Duodenal mucosa (tissue), 2 donors: ENCODE measurements around the gene SEC22C.

Experiments
- H3K27ac ChIP-seq: one replicate; pipeline ENCODE4 v1.7.0; 2013; ENCODE audit warnings: low read depth, low read length
- H3K27me3 ChIP-seq, 2 donors: one replicate each; pipeline ENCODE4 v1.7.0; 2013; ENCODE audit warnings: low read length in 2 of 2, control low read depth in 1 of 2; ENCODE audit not compliant: insufficient read depth in 2 of 2, control insufficient read depth in 1 of 2
- H3K36me3 ChIP-seq, 2 donors: one replicate each; pipeline ENCODE4 v1.7.0; 2013; ENCODE audit warnings: low read length in 2 of 2, control low read depth in 1 of 2; ENCODE audit not compliant: insufficient read depth in 2 of 2, control insufficient read depth in 1 of 2
- H3K4me1 ChIP-seq, 2 donors: one replicate each; pipeline ENCODE4 v1.7.0; 2013; ENCODE audit warnings: low read length in 2 of 2, control low read depth in 1 of 2; ENCODE audit not compliant: insufficient read depth in 2 of 2, control insufficient read depth in 1 of 2
- H3K4me3 ChIP-seq, 2 donors: one replicate each; pipeline ENCODE4 v1.7.0; 2013; ENCODE audit warnings: low read length in 2 of 2, low read depth in 1 of 2
- H3K9ac ChIP-seq, 2 donors: one replicate each; pipeline ENCODE4 v1.7.0; 2013; ENCODE audit warnings: low read length in 2 of 2, low read depth in 1 of 2
- H3K9me3 ChIP-seq, 2 donors: one replicate each; pipeline ENCODE4 v1.7.0; 2013; ENCODE audit warnings: low read length in 2 of 2, control low read depth in 1 of 2; ENCODE audit not compliant: control insufficient read depth in 1 of 2

Gene SEC22C

GRCh38 chr3:42526616-42527367 lies 55.0 kb downstream of the SEC22C start:
- no peak overlapping the region for H3K9ac ChIP-seq
- no peak overlapping the region for H3K27ac ChIP-seq
- H3K27me3 ChIP-seq: no peaks in the 10 kb centered on the region
- no peak overlapping the region for H3K4me3 ChIP-seq
- H3K4me1 ChIP-seq: no peaks in the 10 kb centered on the region
- peaks cover 11 to 63% of the 10 kb centered on the region in 2 donors for H3K36me3 ChIP-seq
- H3K9me3 ChIP-seq: no peaks in the 10 kb centered on the region

DNA sequence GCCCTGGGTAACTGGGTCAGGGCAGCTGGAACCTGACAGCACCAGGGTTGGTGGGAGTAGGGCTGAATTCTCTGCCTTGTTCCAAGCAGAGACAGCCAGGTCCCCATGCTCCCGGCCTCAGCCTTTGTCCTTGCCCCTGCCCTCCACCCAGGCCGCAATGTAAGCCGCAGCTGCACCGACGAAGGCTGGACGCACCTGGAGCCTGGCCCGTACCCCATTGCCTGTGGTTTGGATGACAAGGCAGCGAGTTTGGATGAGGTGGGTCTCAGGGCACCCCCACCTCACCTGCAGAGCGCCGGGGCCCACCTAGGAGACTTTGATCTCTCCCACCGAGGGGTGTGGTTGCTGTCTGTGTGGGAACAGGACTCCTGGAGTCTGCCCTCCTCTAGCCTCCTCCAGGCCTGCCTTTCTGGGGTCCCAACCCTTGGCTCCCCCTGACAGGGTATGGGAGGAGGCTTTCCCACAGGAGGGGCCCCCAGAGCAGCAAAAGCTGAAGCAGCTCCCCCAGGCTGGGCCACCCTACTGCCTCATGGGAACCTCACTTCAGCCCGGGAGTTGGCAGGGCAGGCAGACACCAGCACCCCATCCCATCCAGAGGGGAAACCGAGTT lies 55.9 kb downstream of the SEC22C start:
- Histone ChIP-seq H3K9ac (no peak overlapping the region), H3K36me3 (peaks cover 11 to 58% of the 10 kb centered on the region in 2 donors), H3K4me1 (no peaks in the 10 kb centered on the region), H3K27ac (no peak overlapping the region), H3K27me3 (no peaks in the 10 kb centered on the region), H3K9me3 (no peaks in the 10 kb centered on the region), H3K4me3 (no peak overlapping the region)

DNA sequence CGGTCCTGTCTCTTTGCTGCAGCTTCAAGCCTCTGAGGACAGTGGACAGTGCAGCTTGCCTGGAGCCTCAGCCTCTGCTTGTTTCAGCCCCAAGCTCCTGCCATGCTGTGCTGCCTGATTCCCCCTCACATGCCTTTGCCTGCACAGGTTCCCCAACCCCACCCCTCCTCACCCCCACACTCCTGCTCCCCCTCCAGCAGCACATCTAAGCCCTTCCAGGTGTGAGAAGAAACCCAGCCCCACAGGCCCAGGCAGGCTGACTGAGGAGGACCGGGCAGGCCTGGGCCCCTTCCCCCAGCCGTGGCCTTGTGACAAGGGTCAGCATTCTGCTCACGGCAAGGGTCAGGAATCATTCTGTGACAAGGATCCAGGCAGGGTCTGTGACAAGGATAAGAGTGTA lies 56.6 kb downstream of the SEC22C start:
- no peak overlapping the region for H3K4me3 ChIP-seq
- peaks cover 11 to 63% of the 10 kb centered on the region in 2 donors for H3K36me3 ChIP-seq
- no peaks in the 10 kb centered on the region for H3K4me1 ChIP-seq
- no peak overlapping the region for H3K27ac ChIP-seq
- no peaks in the 10 kb centered on the region for H3K27me3 ChIP-seq
- H3K9me3 ChIP-seq: no peaks in the 10 kb centered on the region
- H3K9ac ChIP-seq: no peak overlapping the region

GRCh38 chr3:42524751-42525150 lies 57.0 kb downstream of the SEC22C start:
- H3K27ac ChIP-seq: no peak overlapping the region
- H3K9me3 ChIP-seq: no peaks in the 10 kb centered on the region
- H3K4me1 ChIP-seq: peaks cover under 1 to 1% of the 10 kb centered on the region in 2 donors
- H3K4me3 ChIP-seq: no peak overlapping the region
- H3K36me3 ChIP-seq: peaks cover 11 to 62% of the 10 kb centered on the region in 2 donors
- H3K27me3 ChIP-seq: no peaks in the 10 kb centered on the region
- no peak overlapping the region for H3K9ac ChIP-seq

- H3K9ac ChIP-seq: no peak overlapping the region
Measured at GRCh38 chr3:42520906-42521305, 60.9 kb downstream of the SEC22C start.

GRCh38 chr3:42520336-42520735 lies 61.4 kb downstream of the SEC22C start:
- peaks cover 33 to 38% of the 10 kb centered on the region in 2 donors for H3K4me1 ChIP-seq
- H3K36me3 ChIP-seq: peaks cover 0 to 33% of the 10 kb centered on the region in 2 donors
- H3K9me3 ChIP-seq: no peaks in the 10 kb centered on the region
- H3K27me3 ChIP-seq: no peaks in the 10 kb centered on the region
- H3K9ac ChIP-seq: no peak overlapping the region
- H3K27ac ChIP-seq: no peak overlapping the region
- no peak overlapping the region for H3K4me3 ChIP-seq

More at GRCh38 chr3:42520906-42521305, 60.9 kb downstream of the SEC22C start:
- H3K4me3 ChIP-seq: no peak overlapping the region
- peaks cover 28 to 32% of the 10 kb centered on the region in 2 donors for H3K4me1 ChIP-seq
- H3K9me3 ChIP-seq: no peaks in the 10 kb centered on the region
- H3K27me3 ChIP-seq: no peaks in the 10 kb centered on the region
- H3K36me3 ChIP-seq: peaks cover 0 to 38% of the 10 kb centered on the region in 2 donors
- no peak overlapping the region for H3K27ac ChIP-seq

- Histone ChIP-seq H3K9ac (no peak overlapping the region), H3K4me3 (no peak overlapping the region), H3K36me3 (peaks cover 0 to 29% of the 10 kb centered on the region in 2 donors), H3K4me1 (peaks cover 41 to 46% of the 10 kb centered on the region in 2 donors), H3K27ac (no peak overlapping the region), H3K9me3 (no peaks in the 10 kb centered on the region), H3K27me3 (no peaks in the 10 kb centered on the region)
Measured at GRCh38 chr3:42519568-42519962, 62.2 kb downstream of the SEC22C start.

DNA sequence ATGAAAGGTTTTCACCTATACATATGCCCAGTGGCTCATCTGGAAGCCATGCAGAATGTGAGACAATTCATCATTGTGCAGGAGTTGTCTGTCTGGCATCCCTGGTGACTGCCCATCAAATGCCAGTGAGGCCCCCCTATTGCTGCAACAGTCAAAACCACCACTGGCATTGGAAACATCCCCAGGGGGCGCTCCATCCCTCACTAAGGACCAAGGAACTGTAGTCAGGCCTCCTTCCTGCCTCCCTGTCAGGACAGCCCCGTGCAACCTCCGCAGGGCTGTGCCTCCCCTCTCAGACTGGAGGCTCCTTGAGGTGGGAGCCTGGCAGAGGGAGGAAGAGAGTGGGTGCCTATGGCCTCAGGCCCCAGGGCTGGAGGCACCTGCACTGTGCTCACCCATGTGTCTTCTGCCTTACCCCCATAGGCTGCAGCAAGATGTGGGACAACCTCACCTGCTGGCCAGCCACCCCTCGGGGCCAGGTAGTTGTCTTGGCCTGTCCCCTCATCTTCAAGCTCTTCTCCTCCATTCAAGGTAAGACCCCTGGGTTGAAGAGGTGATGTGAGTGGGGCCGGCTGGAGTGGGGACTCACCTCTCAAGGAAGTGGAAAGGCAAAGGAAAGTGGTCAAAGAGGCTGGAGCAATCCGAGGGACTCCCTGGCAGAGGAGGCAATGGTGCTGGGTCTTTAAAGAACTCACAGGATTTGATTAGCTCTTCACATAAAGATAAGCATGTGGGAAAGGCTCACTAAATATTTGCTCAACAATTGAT lies 62.8 kb downstream of the SEC22C start:
- Histone ChIP-seq H3K9ac (no peak overlapping the region), H3K4me1 (peaks cover 47 to 52% of the 10 kb centered on the region in 2 donors), H3K27me3 (no peaks in the 10 kb centered on the region), H3K36me3 (peaks cover 0 to 31% of the 10 kb centered on the region in 2 donors), H3K9me3 (no peaks in the 10 kb centered on the region), H3K27ac (no peak overlapping the region), H3K4me3 (no peak overlapping the region)

GRCh38 chr3:42517117-42517516 lies 64.7 kb downstream of the SEC22C start:
- Histone ChIP-seq H3K27ac (peak overlapping the region; percentile 77), H3K4me1 (peaks cover 52 to 60% of the 10 kb centered on the region in 2 donors), H3K9me3 (no peaks in the 10 kb centered on the region), H3K27me3 (no peaks in the 10 kb centered on the region), H3K36me3 (peaks cover 0 to 23% of the 10 kb centered on the region in 2 donors), H3K4me3 (peak overlapping the region in 1 of 2 donors; percentile 32), H3K9ac (peak overlapping the region in 1 of 2 donors; percentile 32)

- Histone ChIP-seq H3K27me3 (no peaks in the 10 kb centered on the region), H3K9ac (peak overlapping the region; percentile 7 to 57), H3K36me3 (peaks cover 0 to 27% of the 10 kb centered on the region in 2 donors), H3K4me1 (peaks cover 59 to 66% of the 10 kb centered on the region in 2 donors), H3K4me3 (no peak overlapping the region), H3K27ac (peak overlapping the region; percentile 77), H3K9me3 (no peaks in the 10 kb centered on the region)
Measured at GRCh38 chr3:42516443-42516842, 65.3 kb downstream of the SEC22C start.
